Endothelial cell of umbilical vein (primary cell): Measurements from ENCODE around the gene ELMO1. TPM values are rescaled to one million over a fixed set of nuclear protein-coding genes. Genes with fewer than 3 reads are reported as not detected.

Experiments
- BruUV-seq: library from RNA; stranded (reverse); fragments of 400-500 nt; replicated peaks from 2 replicates; lab custom pipeline; 2021; lab: Mats Ljungman, UMichigan
- CTCF ChIA-PET: fragments of 300-600, 350-600 bp; sonication (Branson Sonifier 250); formaldehyde crosslinking; loops from one replicate; lab custom pipeline; 2021; ENCODE audit warnings: antibody characterized with exemption, inconsistent platforms; lab: Charles Lee
- POLR2A ChIA-PET: fragments of 300-600, 350-600 bp; sonication (Branson Sonifier 250); formaldehyde crosslinking; loops from one replicate; lab custom pipeline; 2021; ENCODE audit warnings: antibody characterized with exemption, inconsistent platforms; lab: Charles Lee
- DNase-seq: peaks from one replicate; pipeline ENCODE4 v3.0.0-alpha.2; 2011; ENCODE audit warnings: low read depth, low spot score
- FAIRE-seq: peaks from 2 replicates; lab custom pipeline; 2011; peaks lifted over from hg19 to GRCh38; lab: Jason Lieb, UNC
- H2AFZ ChIP-seq: 2 replicates; pipeline ENCODE4 v1.6.0; 2012; ENCODE audit warnings: low read depth, low read length, control low read depth, inconsistent platforms
- H3K27ac ChIP-seq: 2 replicates; pipeline ENCODE4 v1.5.1; 2011; ENCODE audit warnings: low read depth, mild to moderate bottlenecking, control low read depth, low read length, moderate library complexity; ENCODE audit not compliant: insufficient read depth
- H3K27me3 ChIP-seq, 2 experiments: 2 replicates each; pipeline versions ENCODE4 v1.6.0 to v1.6.1; 2011; ENCODE audit warnings: low read length in 2 of 2, mixed read lengths in 1 of 2; ENCODE audit not compliant: control insufficient read depth in 2 of 2, insufficient read depth in 2 of 2
- H3K36me3 ChIP-seq, 2 experiments: 2 replicates in 1 of 2; 3 replicates in 1 of 2; pipeline ENCODE4 v1.5.1; 2011; ENCODE audit warnings: low read length in 2 of 2, mild to moderate bottlenecking in 1 of 2, moderate library complexity in 1 of 2; ENCODE audit not compliant: control insufficient read depth in 2 of 2, insufficient read depth in 2 of 2; ENCODE audit errors: extremely low read depth in 1 of 2
- H3K4me1 ChIP-seq: 3 replicates; pipeline ENCODE4 v1.5.1; 2011; ENCODE audit warnings: mild to moderate bottlenecking, low read length; ENCODE audit not compliant: control insufficient read depth, insufficient read depth; ENCODE audit errors: extremely low read depth
- H3K4me2 ChIP-seq: 2 replicates; pipeline ENCODE4 v1.6.1; 2011; ENCODE audit warnings: low read length, control low read depth, mixed read lengths; ENCODE audit not compliant: insufficient read depth
- H3K4me3 ChIP-seq, 3 experiments: fragments of 200-600 bp in 1 of 3; sonication (generic), shearing (Covaris generic) in 1 of 3; replicated peaks in 1 of 3; 2 replicates each; pipeline ENCODE4 v1.5.1; 2011 to 2016; ENCODE audit warnings: control low read depth in 3 of 3, low read length in 3 of 3, mild to moderate bottlenecking in 2 of 3, inconsistent platforms in 1 of 3, low read depth in 1 of 3, moderate library complexity in 1 of 3; ENCODE audit not compliant: insufficient read depth in 1 of 3
- H3K79me2 ChIP-seq: 2 replicates; pipeline ENCODE4 v1.6.0; 2012; ENCODE audit warnings: low read length, inconsistent platforms; ENCODE audit not compliant: control insufficient read depth, insufficient read depth
- H3K9ac ChIP-seq: replicated peaks from 2 replicates; pipeline ENCODE3; 2011; ENCODE audit warnings: low read length, control low read depth; ENCODE audit not compliant: insufficient read depth; ENCODE audit errors: extremely low read depth
- H3K9me1 ChIP-seq: replicated peaks from 3 replicates; pipeline ENCODE4 v1.6.0; 2011; ENCODE audit warnings: mild to moderate bottlenecking, low read length; ENCODE audit not compliant: control insufficient read depth, insufficient read depth; ENCODE audit errors: extremely low read depth
- H3K9me3 ChIP-seq: replicated peaks from 2 replicates; pipeline ENCODE4 v1.5.1; 2012; ENCODE audit warnings: low read length, inconsistent platforms; ENCODE audit not compliant: control insufficient read depth, insufficient read depth
- H4K20me1 ChIP-seq: replicated peaks from 2 replicates; pipeline ENCODE3; 2011; ENCODE audit warnings: mild to moderate bottlenecking, low read length; ENCODE audit not compliant: control insufficient read depth, insufficient read depth; ENCODE audit errors: extremely low read depth
- EZH2 ChIP-seq: IDR thresholded peaks from 2 replicates; pipeline ENCODE4 v1.6.1; 2012; ENCODE audit warnings: borderline replicate concordance, low read depth, mild to moderate bottlenecking, moderate library complexity, low read length, inconsistent platforms; ENCODE audit not compliant: severe bottlenecking
- FOS ChIP-seq: IDR thresholded peaks from 2 replicates; pipeline ENCODE4 v1.6.1; 2011; ENCODE audit warnings: mild to moderate bottlenecking, low read length, moderate library complexity, borderline replicate concordance; ENCODE audit not compliant: insufficient read depth
- GATA2 ChIP-seq: IDR thresholded peaks from 2 replicates; pipeline ENCODE4 v1.7.0; 2011; ENCODE audit warnings: low read depth, mild to moderate bottlenecking, moderate library complexity, mixed read lengths, low read length; ENCODE audit not compliant: insufficient read length, insufficient read depth
- JUN ChIP-seq: IDR thresholded peaks from 2 replicates; pipeline ENCODE4 v1.6.1; 2011; ENCODE audit warnings: borderline replicate concordance, low read depth; ENCODE audit not compliant: insufficient read length, insufficient read depth
- MYC ChIP-seq: IDR thresholded peaks from one replicate; pipeline ENCODE4 v1.6.1; 2011; ENCODE audit warnings: mild to moderate bottlenecking, low read depth, low read length
- POLR2A ChIP-seq: IDR thresholded peaks from 2 replicates; pipeline ENCODE4 v1.6.1; 2012; ENCODE audit warnings: low read depth, mild to moderate bottlenecking, control low read depth, low read length
- POLR2AphosphoS5 ChIP-seq: IDR thresholded peaks from 2 replicates; pipeline ENCODE4 v1.6.1; 2012; ENCODE audit warnings: low read depth, mild to moderate bottlenecking, control low read depth, low read length, moderate library complexity; ENCODE audit not compliant: insufficient read depth
- dilution Hi-C: fragments of 300-500 bp; cut with MboI; formaldehyde crosslinking; loops from one replicate; pipeline ENCODE4 v1.15.0; 2019; ENCODE audit warnings: low sequenced_read_pairs; ENCODE audit not compliant: extremely low pct_ligation_motif_present
- intact Hi-C: fragments of 100-400 bp; cut with micrococcal nuclease; formaldehyde crosslinking; loops from one replicate; pipeline ENCODE4 v1.10.0; 2022
- polyA plus RNA-seq, 4 experiments: library from polyadenylated mRNA; depleted of rRNA in 3 of 4; stranded (reverse) in 3 of 4; unstranded in 1 of 4; fragments of >200 nt; gene quantifications; 2 replicates each; pipeline versions ENCODE4 v1.2.1 to v1.2.3, GENCODE V29; 2011 to 2012; ENCODE audit warnings: missing spikeins in 1 of 4
- total RNA-seq: library from RNA; stranded (reverse); gene quantifications from 2 replicates; pipeline ENCODE4 v1.2.3, GENCODE V29; 2021
- TF ChIP-seq, protein P1 (sequence below), 2 donors: IDR thresholded peaks; 1 replicate in 1 of 2; 2 replicates in 1 of 2; pipeline ENCODE4 v1.5.1; 2011; ENCODE audit warnings: low read length in 2 of 2, mild to moderate bottlenecking in 2 of 2, moderate library complexity in 2 of 2, control low read depth in 1 of 2, inconsistent platforms in 1 of 2, low read depth in 1 of 2; ENCODE audit not compliant: insufficient read depth in 1 of 2; ENCODE audit errors: extremely low read depth in 1 of 2
- TF ChIP-seq, protein P2 (sequence below): IDR thresholded peaks from 2 replicates; pipeline ENCODE4 v1.6.1; 2011; ENCODE audit not compliant: insufficient read depth, insufficient read length

ELMO1 gene
- total and polyA plus RNA-seq, 2 donors (not counting 3 experiments of a cell fraction or from before 2014, with no cell fraction given) = 17.0 to 30.6 TPM

DNA sequence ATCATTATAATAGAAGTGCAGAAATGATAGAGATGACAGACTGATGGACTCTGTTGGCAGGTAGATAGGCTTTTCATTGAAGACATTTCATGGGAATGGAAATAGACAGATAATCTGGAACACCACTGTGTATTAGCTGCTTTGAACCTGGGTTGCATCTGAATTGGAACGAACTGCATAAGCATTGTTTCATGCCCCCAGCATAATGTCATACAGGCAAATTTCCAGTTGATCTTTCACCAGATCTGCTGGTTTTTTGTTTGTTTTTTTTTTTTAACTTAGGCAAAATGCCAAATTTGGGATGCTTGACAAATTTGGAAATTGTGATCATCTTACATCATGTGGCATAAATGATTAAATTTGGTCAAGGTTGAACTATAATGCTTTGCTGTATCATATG lies 552.2 kb downstream of the ELMO1 start:
- CTCF ChIA-PET = no interaction called here
- dilution Hi-C loops = no loop called here

More for the DNA sequence above, 552.2 kb downstream of the ELMO1 start:
- Histone ChIP-seq H3K4me2 (no peak overlapping the region), H2AFZ (no peak overlapping the region), H3K9me1 (no peaks in the 10 kb centered on the region), H3K9ac (no peak overlapping the region), H3K4me1 (no peaks in the 10 kb centered on the region), H3K27me3 (no peaks in the 10 kb centered on the region), H4K20me1 (no peaks in the 10 kb centered on the region), H3K9me3 (no peaks in the 10 kb centered on the region), H3K36me3 (peaks cover 0 to 5% of the 10 kb centered on the region in 2 experiments), H3K4me3 (no peak overlapping the region), H3K79me2 (no peaks in the 10 kb centered on the region), H3K27ac (no peak overlapping the region)
- TF ChIP-seq, protein P1, sequence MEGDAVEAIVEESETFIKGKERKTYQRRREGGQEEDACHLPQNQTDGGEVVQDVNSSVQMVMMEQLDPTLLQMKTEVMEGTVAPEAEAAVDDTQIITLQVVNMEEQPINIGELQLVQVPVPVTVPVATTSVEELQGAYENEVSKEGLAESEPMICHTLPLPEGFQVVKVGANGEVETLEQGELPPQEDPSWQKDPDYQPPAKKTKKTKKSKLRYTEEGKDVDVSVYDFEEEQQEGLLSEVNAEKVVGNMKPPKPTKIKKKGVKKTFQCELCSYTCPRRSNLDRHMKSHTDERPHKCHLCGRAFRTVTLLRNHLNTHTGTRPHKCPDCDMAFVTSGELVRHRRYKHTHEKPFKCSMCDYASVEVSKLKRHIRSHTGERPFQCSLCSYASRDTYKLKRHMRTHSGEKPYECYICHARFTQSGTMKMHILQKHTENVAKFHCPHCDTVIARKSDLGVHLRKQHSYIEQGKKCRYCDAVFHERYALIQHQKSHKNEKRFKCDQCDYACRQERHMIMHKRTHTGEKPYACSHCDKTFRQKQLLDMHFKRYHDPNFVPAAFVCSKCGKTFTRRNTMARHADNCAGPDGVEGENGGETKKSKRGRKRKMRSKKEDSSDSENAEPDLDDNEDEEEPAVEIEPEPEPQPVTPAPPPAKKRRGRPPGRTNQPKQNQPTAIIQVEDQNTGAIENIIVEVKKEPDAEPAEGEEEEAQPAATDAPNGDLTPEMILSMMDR (IDR thresholded peaks at IDR 0.05; ENCODE audit: extremely low read depth in 1 of 2, insufficient read depth in 1 of 2, low read depth in 1 of 2, low read length in 2 of 2) = no peak
- TF ChIP-seq MYC = no peak
- TF ChIP-seq POLR2AphosphoS5 = no peak
- no peak for TF ChIP-seq GATA2
- no peak for TF ChIP-seq JUN
- TF ChIP-seq, protein P2, sequence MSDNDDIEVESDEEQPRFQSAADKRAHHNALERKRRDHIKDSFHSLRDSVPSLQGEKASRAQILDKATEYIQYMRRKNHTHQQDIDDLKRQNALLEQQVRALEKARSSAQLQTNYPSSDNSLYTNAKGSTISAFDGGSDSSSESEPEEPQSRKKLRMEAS = no peak
- no peak for TF ChIP-seq POLR2A
- TF ChIP-seq FOS = no peak
- TF ChIP-seq EZH2 = no peak
- intact Hi-C loops = no loop called here
- FAIRE-seq (no peak), DNase-seq (no peak)
- POLR2A ChIA-PET = no interaction called here
- no TSS peak for BruUV-seq
